Measurements from ENCODE around the gene CHST11.
"Not testable (repeated sequence)": the region's sequence is repeated elsewhere in the genome, so short reads cannot be mapped to it uniquely, and the experiment has no call there.

CHST11 gene

DNA sequence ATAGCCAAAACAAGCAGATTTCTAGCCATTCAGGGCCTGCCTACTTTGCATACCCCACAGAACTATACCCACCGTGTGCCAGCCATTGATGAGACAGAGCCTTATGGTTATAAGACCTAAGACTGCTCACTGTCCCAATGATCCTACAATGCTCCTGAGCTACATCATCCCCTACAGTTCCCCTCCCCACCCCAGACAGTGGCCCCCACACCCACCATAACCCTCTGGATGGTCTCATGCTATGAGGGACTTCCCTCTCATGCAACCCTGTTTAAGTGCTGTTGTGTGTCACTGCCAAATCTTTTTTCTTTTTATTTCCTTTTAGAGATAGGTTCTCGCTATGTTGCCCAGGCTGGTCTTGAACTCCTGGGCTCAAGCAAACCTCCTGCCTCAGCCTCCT, 75.9 kb downstream of the CHST11 start:
- no peak for DNase-seq

DNA sequence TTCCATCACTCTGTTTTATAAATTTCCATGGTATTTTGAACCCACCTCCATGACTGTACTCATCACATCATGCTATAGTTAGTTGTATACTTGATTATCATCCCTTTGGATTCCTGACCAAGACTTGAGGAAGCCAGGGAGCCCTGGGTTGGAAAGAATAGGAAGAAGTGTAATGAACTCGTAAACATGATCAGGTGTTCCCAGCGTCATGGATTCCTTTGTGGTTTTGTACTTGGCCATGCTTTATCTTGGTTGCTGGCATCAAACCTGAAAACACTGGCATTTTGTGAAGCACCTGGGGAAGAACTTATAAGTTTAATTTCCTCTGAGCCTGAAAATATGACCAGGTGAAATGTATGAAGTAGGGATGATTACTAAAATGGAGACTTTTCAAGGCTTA, 76.4 kb downstream of the CHST11 start:
- no peak for DNase-seq

DNA sequence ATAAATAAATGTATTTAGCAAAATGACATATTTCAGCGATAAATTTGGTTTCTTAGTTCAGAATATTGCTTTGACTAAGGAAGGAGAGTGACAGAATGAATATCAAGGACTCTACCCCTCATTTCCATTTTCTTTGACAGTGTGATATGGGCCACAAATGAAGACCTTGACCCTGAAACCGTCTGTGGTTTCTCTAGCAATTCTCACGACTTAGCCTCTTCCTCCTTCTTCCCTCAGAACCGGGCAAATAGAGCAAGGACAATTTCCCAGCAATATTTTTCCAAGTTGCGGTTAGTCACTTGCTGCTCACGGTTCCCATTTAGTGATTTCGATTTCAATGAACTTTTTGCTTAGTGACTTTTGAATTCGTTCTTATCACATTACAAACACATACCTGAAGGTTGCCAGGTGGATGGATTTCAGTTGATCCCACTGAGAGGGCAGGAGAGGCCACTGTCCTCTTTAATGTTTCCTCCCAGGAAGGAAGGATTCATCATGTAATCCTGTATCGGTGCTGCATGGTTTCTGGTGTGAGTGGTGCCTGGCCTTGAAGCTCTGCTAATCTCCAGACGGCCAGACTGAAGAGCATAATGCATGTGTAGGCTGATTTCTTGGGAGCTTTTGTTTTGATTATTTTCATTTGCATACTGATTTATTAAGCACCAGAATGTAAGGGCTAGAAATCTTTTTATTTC, 77.6 kb downstream of the CHST11 start:
- no peak for DNase-seq

DNA sequence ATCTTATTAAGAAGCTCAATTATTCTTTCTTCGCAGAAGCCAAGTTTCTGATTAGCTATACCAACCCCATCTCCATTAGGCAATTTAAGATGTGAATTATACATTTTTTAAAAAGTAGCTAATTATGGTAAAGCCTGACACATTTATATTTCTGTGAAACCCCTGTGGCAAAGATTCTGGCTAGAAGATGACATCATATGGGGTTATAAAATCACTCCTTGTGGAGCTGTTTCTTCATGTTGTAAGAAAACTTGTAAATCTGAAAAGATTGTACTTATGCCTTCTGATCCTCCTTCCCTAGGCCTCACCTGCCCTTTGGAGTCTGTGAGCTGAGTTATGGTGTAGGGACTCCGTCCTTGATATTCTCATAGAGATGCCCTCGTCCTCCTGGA, 78.1 kb downstream of the CHST11 start:
- no peak for DNase-seq

DNA sequence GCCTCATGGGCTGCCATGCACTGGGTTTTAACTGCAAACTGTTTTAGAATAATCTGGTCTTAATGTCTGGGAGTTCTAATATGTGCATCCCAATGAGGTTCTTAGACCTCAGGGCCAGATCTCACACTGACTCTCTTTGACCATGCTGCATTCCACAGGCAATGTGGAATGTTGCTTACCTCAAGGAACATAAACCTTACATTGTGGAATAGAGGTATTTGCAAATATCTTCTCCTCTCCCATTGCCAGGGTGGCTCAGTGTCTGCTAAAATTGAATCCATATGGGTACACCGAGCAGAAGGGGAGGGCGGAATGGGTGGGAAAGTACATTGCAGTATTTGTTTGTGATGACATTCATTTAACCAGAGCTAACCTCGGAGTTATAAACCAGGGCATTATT, 78.6 kb downstream of the CHST11 start:
- DNase-seq = no peak

DNA sequence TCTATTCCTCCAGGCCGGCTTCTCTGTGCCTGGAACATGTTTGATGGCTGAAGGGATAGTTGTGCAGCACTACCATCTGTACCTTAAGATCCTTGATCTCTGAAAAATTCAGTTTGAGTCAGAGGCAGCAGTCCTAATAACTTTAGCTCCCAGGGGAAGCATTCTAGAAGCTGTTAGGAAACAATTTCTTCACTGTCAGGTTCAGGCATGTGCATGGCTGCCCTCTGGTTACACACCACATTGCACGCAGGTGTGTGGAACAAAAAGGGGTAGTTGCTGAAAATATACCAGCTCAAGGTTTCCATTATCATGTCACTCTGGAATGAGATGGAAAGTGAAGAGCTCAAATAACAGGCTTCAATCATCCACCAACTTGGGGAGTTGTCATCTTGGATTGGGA, 80.1 kb downstream of the CHST11 start:
- no peak for DNase-seq

DNA sequence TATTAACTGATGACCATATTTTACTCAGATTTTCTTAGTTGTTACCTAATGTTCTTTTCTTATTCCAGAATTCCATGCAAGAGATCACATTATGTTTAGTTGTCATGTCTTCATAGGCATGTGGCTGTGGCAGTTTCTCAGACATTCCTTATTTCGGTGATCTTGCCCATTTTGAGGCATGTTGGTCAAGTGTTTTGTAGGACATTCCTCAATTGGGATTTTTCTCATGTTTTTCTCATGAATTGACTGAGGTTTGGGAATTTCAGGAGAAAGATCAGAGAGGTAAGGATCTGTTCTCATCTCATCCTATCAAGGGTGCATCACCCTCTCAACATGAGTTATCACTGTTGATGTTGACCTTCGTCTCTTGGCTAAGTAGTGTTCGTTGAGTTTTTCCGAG, 81.3 kb downstream of the CHST11 start:
- no peak for DNase-seq

DNA sequence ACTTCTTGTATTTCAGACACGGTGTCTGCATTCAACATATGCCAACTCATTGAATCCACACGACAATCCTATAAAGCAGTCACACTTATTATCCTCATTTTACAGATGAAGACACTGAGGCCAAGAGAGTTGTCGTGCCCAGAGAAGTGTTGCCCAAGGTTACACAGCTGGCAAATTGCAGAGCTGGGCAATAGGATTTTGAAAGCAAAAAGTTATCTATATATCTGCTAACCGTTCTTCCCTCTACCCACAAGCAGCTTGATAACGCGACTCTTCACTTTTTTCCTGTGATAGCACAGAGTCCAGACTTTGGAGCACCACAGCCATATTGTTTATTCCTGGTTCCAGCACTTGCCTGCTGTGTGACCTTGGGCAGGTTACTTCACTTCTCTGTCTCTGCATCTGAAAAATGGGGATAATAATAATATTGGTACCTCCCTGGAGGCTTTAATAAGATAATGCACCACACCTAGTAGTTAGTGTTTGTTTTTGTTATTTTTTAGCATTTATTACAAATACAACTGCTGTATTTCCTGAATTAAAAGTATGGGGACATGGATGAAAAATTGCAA, 82.2 kb downstream of the CHST11 start:
- DNase-seq = no peak

DNA sequence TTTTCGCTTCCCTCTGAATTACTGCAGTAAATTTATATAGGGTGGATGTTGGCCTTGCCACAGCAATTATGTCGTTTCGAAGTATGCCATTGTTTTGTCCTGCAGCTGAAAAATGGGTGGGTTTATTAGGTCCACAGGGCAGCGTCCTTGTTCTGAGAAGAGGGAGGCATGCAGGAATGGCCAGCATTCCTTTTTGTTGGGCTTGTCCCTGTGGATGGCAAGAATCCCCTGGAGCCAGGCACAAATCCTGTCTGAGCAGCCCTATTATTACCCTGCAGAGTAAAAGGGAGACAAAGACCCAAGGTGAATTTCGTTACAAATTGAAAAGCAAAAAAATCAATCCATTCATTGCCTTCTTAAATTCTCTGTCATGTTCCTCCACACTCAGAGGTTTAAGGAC, 88.1 kb downstream of the CHST11 start:
- no peak for DNase-seq

DNA sequence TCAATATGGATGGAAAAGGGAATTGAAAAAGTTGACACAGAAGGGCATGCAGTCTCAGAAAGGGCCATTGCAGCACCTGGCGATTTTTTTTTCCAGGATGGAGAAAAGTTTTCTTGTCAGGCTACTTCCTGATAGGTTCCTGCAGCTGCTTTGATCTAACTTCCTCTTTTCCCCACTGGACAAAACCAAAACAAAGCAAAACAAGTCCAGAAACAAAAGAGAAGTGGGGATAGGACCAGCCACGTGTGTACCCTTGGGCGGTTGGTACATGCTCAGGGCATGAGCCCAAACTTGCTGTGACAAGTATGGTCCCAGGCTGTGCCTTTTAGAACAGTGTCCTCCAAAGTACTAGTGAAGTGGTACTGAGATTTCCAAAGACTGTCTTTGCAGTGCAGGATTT, 89.8 kb downstream of the CHST11 start:
- no peak for DNase-seq

DNA sequence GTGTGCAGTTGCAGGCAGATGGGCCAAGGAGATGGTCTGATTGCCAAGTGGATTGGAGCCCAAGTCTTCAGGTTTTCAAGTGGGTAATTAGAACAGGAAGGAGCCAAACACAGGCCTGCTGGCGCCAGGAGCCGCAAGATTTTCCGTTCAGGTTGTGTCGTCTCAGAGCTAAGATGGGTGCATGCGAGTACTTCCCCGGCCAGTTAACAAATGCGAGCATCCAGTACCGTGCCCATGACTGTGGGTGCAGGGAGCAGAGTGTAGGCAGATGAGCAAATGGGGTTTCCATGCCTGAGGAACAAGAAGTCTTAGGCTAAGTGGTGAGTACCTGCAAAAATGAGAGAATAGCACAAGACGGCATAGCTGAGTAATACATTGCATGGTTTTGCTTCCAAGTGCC, 90.5 kb downstream of the CHST11 start:
- DNase-seq = no peak

DNA sequence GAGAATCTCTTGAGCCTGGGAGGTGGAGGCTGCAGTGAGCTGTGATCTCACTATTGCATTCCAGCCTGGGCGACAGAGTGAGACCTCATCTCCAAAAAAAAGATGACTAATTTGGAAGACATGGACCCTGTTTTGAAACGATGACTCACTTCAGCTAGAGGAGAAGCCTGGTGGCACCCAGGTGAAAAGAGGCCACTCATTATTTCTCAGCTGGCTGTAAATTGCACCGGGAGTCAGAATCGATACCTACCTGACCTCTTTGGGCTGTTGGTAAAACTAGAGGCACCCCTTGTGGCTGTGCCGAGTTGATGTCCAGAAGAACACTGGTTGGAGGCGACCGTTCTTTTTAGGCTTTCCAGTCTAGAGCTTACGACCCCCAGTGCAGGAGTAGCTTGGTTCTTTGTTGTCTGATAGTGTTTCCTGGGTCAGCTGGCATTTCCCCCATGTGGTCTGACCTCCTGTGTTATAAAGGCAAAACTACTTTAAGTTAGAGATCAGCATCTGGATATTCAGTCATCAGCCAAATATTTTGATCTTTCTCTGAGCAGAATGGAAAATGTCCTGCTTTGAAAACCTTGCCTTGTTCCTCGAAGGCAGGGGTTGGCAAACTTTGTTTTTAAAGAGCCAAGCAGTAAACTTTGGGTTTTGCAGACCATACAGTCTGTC, 93.2 kb downstream of the CHST11 start:
- DNase-seq = no peak

DNA sequence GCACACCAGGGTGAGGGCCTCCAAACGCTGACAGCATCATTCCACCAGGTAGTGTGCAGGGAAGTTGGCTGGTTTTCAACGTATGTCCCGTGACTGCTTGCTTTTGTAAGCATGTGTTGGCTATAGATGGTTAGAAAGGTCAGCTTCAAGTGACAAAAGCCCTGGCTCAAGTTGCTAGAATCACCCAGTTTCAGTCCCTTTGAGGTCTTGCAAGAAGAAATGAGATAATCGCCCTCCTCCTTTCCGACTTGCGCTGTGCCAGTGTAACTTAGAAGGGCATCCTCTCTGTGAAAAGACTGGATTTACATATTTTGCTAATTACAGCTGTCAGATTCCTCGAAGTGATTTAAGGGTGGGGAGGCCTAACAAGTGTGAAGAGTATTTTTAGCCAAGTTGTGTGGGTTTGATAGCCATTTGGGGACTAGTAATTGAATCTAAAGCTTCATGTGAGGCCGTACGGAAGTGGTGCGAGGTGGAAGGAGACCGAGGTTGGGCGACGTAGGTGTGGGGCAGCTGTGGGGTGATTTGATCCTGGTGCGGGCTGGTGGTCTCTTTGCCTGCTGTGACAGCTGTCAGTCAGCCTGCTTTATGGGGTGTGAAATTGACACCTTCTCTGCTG, 94.7 kb downstream of the CHST11 start:
- DNase-seq = no peak

DNA sequence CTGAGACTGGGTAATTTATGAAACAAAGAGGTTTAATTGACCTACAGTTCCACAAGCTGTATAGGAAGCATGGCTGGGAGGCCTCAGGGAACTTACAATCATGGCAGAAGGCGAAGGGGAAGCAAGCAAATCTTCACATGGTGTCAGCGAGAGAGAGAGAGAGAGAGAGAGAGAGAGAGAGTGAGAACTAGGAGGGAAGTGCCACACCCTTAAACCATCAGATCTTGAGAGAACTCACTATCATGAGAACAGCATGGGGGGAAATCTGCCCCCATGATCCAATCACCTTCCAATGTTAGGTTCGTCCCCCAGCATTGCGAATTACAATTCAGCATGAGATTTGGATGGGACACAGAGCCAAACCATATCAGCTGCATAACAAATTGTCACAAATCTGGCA, 96.7 kb downstream of the CHST11 start:
- no peak for DNase-seq

DNA sequence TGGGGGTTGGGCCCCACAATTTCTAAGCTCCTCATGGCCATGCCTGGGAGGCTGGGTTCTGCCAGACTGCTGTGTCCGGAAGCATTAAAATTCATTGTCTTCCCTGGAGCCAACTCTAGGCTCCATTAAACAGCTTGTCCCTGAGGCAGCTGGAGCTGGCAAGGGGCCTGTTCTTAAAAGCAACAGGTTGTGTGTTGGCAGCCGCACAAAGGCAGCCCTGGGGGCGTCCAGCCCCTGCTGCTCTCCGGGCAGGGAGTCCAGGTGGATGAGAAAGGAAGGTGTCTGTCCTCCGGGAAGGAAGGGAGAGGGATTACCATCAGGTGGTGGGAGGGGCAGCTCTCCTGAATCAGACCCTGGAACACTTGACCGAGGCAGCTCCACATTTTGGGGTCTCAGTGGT, 98.9 kb downstream of the CHST11 start:
- DNase-seq = no peak

DNA sequence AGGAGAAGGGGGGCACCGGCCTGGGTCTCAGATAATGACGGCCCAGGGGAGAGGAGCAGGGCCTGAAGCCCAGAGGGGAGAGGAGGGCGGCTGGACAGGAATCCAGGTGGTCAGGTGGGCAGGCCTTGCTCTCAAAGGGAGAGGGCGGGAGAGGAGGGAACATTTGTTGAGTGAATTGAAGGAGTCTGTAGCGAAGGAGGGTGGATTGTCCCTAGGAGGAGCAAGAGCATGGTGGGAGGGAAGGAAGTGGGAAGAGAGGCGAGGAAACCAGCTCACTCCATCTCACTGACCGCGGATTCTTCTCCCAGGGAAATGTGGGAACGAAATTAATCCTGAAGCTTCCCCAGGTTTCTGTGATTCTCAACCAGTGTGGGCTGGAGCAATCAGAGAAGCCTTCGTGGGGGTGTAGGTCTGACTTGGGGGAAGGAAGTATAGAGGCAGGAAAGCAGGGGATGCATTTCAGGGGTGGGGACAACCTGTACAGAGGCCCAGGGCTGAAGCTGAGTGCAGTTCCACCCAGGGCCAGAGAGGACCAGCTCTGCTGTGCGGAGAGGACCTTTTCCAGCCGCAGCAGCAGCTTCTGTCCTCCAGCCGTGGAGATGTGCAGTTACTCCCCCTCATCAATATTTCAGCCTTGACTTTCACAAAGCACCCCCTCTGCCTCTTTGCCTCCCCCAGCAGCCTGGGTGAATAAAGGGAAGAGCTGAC, 100.9 kb downstream of the CHST11 start:
- no peak for DNase-seq

DNA sequence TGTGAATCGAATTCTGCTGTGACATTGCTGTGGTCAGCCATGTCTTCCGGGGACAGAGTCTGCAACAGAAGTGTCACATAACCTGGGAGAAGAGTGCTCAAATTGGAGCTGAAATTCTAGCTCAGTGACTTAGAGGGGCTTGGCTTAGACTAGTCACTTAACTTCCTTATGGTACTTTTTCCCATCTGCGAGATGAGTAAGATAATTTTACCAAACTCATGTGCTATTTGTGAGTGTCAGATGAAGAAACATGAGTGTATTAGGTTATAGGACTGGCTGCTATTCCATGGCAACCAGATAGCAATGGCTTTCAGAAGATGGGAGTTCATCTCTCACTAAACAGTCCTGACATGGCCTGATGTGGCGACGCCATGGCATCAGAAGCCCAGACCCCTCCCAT, 104.1 kb downstream of the CHST11 start:
- DNase-seq = no peak

DNA sequence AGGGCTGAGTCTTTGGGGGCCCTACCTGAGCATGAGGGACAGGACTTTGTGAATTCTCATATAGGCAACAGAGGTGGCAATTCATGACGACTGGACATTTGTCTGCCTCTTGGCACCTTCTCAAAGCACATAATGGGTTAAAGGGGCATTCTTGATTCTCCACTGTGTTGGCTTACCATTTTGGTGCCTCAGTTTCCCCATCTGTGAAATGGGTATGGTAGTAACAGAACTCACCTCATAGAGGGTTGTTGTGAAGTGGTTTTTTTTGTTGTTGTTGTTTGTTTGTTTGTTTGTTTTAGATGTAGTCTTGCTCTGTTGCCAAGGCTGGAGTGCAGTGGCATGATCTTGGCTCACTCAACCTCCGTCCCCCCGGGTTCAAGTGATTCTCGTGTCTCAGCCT, 106.0 kb downstream of the CHST11 start:
- no peak for DNase-seq

DNA sequence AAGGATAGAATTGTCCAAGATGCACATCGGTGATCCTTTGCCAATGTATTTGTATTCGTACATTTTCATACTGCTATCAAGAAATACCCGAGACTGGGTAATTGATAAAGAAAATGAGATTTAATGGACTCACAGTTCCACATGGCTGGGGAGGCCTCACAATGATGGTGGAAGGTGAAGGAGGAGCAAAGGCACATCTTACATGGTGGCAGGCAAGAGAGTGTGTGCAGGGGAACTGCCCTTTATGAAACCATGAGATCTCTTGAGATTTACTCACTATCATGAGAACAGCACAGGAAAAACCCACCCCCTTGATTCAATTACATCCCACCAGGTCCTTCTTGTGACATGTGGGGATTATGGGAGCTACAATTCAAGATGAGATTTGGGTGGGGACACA, 107.9 kb downstream of the CHST11 start:
- DNase-seq = not testable (repeated sequence)

DNA sequence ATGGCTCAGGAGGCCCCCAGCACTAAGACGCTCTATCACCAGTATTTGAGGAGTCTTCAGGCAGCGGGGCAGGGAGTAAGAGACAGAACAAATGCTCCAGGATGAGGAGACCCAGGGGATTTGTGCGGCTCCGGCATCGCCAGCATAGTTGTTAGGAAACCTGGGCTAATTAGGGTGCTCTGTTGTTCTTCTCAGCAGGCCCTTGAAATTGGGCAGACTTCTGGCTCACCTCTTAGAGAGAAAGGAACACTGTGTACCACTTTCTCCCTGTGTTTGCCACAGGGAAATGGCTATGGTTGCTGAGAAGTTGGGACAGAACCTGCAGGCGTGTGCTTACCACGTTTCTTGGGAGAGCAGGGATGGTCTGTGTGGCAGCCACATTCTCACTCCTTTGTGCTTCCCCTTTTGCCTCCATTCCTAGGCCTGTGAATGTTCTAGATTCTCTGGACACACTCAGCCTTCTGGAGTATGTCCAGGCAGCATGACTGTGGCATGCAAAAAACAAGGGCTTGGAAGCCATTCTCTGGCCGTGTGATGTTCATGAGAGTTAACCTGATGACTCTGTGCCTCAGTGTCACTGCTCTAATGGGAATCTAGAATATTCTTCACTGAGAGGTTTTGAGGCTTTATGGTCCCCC, 109.0 kb downstream of the CHST11 start:
- DNase-seq = no peak

DNA sequence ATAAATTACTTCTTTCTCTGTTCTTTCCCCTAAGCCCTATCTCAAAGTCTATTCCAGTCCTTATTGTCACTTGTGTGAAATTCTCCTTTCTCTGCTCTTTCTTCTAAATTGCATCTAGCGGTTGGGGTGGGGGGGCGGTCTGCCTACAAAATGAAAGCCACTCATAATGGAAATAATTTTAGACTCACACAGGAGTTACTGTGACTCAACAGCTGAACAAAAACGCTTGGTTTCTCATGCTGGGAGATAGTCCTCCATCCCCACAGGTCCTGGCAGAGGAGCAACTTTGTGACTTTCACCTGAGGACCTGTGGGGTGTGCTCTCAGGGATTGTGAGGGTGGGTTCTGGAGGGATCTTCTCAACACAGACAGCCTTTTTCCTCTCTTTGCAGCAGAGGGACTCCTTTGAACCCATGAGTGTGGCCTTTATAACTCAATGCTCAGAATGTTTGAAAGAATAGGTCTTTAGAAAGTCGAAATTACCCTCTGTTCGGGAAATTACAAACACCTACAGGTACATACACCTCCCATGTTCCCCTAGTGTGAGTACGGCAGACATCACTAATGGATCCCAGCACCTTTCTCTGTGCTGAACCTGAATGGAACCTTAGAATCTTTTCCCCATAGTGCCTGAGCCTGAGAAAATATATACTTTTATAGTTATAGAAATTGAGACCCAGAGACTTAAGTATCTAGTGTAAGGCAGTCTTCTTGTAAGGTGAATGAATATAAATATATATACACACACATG, 109.7 kb downstream of the CHST11 start:
- peak; percentile 52 to 58 for DNase-seq

DNA sequence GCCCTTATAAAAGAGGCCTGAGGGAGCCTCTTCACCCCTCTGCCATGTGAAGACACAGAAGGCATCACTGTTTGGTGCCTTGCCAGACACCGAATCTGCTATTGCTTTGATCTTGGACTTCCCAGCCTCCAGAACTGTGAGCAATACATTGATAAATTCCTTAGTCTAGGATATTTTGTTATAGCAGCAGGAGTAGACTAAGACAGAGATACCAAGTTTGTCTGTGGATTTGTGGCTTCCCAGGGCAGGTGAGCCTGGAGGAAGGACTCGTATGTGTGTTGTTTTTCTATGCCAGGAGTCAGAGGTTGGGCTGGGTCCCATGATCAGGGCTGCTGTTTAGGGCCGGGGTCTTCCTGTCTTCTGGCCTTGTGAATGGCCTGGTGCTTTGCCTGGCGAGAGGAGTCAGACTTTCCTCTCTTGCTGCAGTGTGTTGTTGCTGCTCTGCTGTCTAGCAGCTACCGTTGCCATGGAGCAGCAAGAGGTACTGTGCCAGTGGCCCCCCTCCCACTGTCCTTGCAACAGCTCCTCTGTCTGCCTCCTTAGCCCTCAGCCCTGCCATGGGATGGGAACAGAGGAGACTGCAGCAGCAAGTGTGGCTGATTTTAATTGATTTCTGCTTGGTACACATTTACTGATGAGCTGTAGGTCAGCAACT, 111.2 kb downstream of the CHST11 start:
- no peak for DNase-seq

Data from activated T-cell treated with anti-CD3 and anti-CD28 coated beads, Interleukin-2, amount 50 U/mL, for 48 hours (primary cell).